ENCODE results near the gene TBC1D22A. TPM values are rescaled to one million over a fixed set of nuclear protein-coding genes. Genes with fewer than 3 reads are reported as not detected.

TBC1D22A gene
- total and polyA plus RNA-seq, 2 experiments from 2014 or later, result 9.6 to 13.3 TPM

DNA sequence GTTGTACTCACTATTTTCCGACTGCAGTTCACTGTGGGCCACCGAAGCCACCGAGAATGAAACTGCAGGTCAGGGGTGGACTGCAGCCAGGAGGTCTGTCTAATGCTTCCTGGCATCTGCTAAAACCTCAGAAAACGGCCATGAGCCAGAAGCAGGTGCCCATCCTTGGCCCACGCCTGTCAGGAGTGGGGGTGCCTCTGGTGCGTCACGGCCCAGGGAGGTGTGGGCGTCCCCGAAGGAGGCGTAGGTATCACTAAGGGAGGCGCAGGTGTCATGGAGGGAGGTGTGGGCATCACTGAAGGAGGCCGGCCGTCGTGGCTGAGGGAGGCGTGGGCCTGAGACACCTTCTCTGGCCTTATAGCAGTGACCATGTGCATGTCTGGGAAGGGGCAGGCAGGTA, 456.2 kb downstream of the TBC1D22A start:
- H3K4me3 Mint-ChIP-seq, result no peak overlapping the region
- Histone ChIP-seq H3K27me3 (ENCODE audit: insufficient read depth) (no peaks in the 10 kb centered on the region), H3K79me2 (replicated peaks; ENCODE audit: insufficient read depth) (no peaks in the 10 kb centered on the region), H3K4me2 (no peak overlapping the region), H3K4me3 (no peak overlapping the region), H3K9me2 (ENCODE audit: insufficient read depth) (no peaks in the 10 kb centered on the region), H4K20me1 (replicated peaks; ENCODE audit: insufficient read depth) (no peaks in the 10 kb centered on the region), H2AFZ (no peak overlapping the region), H3K36me3 (ENCODE audit: insufficient read depth) (peaks cover 4% of the 10 kb centered on the region; the same call in 1 of the 2 replicates), H3K4me1 (ENCODE audit: insufficient read depth) (no peaks in the 10 kb centered on the region), H3F3A (replicated peaks; ENCODE audit: low read depth) (peaks cover 6% of the 10 kb centered on the region; the same call in 1 of the 2 replicates), H3K27ac (ENCODE audit: low read depth) (no peak overlapping the region)
- no peak overlapping the region for H3K27ac Mint-ChIP-seq
- H3K4me1 Mint-ChIP-seq, result no peaks in the 10 kb centered on the region; the same call in 2 of the 3 replicates
- peaks cover 44% of the 10 kb centered on the region for H3K36me3 Mint-ChIP-seq (ENCODE audit: low read depth)
- TF ChIP-seq STAT1 (IDR thresholded peaks at IDR 0.05; ENCODE audit: unreplicated experiment) (no peak), ZNF114 (CRISPR knock-in tag; IDR thresholded peaks at IDR 0.05) (no peak), EZH2 (IDR thresholded peaks at IDR 0.05; ENCODE audit: low read depth, unreplicated experiment) (no peak), CREB1 (CRISPR knock-in tag; IDR thresholded peaks at IDR 0.05; ENCODE audit: low read depth) (no peak)
- TF ChIP-seq, protein P1, sequence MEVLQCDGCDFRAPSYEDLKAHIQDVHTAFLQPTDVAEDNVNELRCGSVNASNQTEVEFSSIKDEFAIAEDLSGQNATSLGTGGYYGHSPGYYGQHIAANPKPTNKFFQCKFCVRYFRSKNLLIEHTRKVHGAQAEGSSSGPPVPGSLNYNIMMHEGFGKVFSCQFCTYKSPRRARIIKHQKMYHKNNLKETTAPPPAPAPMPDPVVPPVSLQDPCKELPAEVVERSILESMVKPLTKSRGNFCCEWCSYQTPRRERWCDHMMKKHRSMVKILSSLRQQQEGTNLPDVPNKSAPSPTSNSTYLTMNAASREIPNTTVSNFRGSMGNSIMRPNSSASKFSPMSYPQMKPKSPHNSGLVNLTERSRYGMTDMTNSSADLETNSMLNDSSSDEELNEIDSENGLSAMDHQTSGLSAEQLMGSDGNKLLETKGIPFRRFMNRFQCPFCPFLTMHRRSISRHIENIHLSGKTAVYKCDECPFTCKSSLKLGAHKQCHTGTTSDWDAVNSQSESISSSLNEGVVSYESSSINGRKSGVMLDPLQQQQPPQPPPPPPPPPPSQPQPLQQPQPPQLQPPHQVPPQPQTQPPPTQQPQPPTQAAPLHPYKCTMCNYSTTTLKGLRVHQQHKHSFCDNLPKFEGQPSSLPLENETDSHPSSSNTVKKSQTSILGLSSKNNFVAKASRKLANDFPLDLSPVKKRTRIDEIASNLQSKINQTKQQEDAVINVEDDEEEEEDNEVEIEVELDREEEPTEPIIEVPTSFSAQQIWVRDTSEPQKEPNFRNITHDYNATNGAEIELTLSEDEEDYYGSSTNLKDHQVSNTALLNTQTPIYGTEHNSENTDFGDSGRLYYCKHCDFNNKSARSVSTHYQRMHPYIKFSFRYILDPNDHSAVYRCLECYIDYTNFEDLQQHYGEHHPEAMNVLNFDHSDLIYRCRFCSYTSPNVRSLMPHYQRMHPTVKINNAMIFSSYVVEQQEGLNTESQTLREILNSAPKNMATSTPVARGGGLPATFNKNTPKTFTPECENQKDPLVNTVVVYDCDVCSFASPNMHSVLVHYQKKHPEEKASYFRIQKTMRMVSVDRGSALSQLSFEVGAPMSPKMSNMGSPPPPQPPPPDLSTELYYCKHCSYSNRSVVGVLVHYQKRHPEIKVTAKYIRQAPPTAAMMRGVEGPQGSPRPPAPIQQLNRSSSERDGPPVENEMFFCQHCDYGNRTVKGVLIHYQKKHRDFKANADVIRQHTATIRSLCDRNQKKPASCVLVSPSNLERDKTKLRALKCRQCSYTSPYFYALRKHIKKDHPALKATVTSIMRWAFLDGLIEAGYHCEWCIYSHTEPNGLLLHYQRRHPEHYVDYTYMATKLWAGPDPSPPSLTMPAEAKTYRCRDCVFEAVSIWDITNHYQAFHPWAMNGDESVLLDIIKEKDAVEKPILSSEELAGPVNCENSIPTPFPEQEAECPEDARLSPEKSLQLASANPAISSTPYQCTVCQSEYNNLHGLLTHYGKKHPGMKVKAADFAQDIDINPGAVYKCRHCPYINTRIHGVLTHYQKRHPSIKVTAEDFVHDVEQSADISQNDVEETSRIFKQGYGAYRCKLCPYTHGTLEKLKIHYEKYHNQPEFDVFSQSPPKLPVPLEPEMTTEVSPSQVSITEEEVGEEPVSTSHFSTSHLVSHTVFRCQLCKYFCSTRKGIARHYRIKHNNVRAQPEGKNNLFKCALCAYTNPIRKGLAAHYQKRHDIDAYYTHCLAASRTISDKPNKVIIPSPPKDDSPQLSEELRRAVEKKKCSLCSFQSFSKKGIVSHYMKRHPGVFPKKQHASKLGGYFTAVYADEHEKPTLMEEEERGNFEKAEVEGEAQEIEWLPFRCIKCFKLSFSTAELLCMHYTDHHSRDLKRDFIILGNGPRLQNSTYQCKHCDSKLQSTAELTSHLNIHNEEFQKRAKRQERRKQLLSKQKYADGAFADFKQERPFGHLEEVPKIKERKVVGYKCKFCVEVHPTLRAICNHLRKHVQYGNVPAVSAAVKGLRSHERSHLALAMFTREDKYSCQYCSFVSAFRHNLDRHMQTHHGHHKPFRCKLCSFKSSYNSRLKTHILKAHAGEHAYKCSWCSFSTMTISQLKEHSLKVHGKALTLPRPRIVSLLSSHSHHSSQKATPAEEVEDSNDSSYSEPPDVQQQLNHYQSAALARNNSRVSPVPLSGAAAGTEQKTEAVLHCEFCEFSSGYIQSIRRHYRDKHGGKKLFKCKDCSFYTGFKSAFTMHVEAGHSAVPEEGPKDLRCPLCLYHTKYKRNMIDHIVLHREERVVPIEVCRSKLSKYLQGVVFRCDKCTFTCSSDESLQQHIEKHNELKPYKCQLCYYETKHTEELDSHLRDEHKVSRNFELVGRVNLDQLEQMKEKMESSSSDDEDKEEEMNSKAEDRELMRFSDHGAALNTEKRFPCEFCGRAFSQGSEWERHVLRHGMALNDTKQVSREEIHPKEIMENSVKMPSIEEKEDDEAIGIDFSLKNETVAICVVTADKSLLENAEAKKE (CRISPR knock-in tag; IDR thresholded peaks at IDR 0.05), result no peak
- TF ChIP-seq, protein P2, sequence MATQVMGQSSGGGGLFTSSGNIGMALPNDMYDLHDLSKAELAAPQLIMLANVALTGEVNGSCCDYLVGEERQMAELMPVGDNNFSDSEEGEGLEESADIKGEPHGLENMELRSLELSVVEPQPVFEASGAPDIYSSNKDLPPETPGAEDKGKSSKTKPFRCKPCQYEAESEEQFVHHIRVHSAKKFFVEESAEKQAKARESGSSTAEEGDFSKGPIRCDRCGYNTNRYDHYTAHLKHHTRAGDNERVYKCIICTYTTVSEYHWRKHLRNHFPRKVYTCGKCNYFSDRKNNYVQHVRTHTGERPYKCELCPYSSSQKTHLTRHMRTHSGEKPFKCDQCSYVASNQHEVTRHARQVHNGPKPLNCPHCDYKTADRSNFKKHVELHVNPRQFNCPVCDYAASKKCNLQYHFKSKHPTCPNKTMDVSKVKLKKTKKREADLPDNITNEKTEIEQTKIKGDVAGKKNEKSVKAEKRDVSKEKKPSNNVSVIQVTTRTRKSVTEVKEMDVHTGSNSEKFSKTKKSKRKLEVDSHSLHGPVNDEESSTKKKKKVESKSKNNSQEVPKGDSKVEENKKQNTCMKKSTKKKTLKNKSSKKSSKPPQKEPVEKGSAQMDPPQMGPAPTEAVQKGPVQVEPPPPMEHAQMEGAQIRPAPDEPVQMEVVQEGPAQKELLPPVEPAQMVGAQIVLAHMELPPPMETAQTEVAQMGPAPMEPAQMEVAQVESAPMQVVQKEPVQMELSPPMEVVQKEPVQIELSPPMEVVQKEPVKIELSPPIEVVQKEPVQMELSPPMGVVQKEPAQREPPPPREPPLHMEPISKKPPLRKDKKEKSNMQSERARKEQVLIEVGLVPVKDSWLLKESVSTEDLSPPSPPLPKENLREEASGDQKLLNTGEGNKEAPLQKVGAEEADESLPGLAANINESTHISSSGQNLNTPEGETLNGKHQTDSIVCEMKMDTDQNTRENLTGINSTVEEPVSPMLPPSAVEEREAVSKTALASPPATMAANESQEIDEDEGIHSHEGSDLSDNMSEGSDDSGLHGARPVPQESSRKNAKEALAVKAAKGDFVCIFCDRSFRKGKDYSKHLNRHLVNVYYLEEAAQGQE (IDR thresholded peaks at IDR 0.05; ENCODE audit: unreplicated experiment), result no peak
- TF ChIP-seq, protein P3, sequence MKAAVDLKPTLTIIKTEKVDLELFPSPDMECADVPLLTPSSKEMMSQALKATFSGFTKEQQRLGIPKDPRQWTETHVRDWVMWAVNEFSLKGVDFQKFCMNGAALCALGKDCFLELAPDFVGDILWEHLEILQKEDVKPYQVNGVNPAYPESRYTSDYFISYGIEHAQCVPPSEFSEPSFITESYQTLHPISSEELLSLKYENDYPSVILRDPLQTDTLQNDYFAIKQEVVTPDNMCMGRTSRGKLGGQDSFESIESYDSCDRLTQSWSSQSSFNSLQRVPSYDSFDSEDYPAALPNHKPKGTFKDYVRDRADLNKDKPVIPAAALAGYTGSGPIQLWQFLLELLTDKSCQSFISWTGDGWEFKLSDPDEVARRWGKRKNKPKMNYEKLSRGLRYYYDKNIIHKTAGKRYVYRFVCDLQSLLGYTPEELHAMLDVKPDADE (IDR thresholded peaks at IDR 0.05), result no peak
- peaks cover 94% of the 10 kb centered on the region for H3K9me3 Mint-ChIP-seq
- no peak for DNase-seq (ENCODE audit: low spot score)
- peaks cover 10% of the 10 kb centered on the region for H3K27me3 Mint-ChIP-seq (ENCODE audit: insufficient read depth, low read depth, poor library complexity)
- no peak for ATAC-seq
